Erythroblast (primary cell): ENCODE measurements around the gene SYDE1.

Experiments used
- DNase-seq, 2 experiments: peaks; one replicate each; lab custom pipeline; 2025; lab: John Stamatoyannopoulos, UW
- GATA1 ChIP-seq: IDR thresholded peaks from 2 replicates; pipeline ENCODE4 v1.6.1; 2011; ENCODE audit warnings: low read depth, mild to moderate bottlenecking, control low read depth, low read length, moderate library complexity
- POLR2A ChIP-seq: IDR thresholded peaks from 2 replicates; pipeline ENCODE4 v1.6.1; 2011; ENCODE audit warnings: mild to moderate bottlenecking, low read length

The SYDE1 gene

GRCh38 chr19:15115080-15115479, 7.9 kb downstream of the SYDE1 start:
- TF ChIP-seq GATA1 (no peak), POLR2A (no peak)
- no peak for DNase-seq

- TF ChIP-seq POLR2A (no peak), GATA1 (no peak)
- no peak for DNase-seq
Observed at GRCh38 chr19:15115762-15116615, 8.8 kb downstream of the SYDE1 start.

- no peak for DNase-seq
Observed at GRCh38 chr19:15116856-15117255, 9.7 kb downstream of the SYDE1 start.

GRCh38 chr19:15118248-15118647, 11.0 kb downstream of the SYDE1 start:
- DNase-seq = no peak
- TF ChIP-seq GATA1 = no peak
- TF ChIP-seq POLR2A = no peak

More at GRCh38 chr19:15116856-15117255, 9.7 kb downstream of the SYDE1 start:
- TF ChIP-seq GATA1 (no peak), POLR2A (no peak)

- no peak for DNase-seq
- TF ChIP-seq GATA1 (no peak), POLR2A (no peak)
Observed at GRCh38 chr19:15118789-15119494, 11.7 kb downstream of the SYDE1 start.

- no peak for TF ChIP-seq POLR2A
- TF ChIP-seq GATA1 = no peak
- no peak for DNase-seq
Observed at GRCh38 chr19:15120135-15121026, 13.2 kb downstream of the SYDE1 start.

GRCh38 chr19:15122331-15123030, 15.3 kb downstream of the SYDE1 start:
- no peak for TF ChIP-seq POLR2A
- TF ChIP-seq GATA1 = no peak

GRCh38 chr19:15123031-15123890, 16.1 kb downstream of the SYDE1 start:
- no peak for DNase-seq
- TF ChIP-seq POLR2A = no peak
- TF ChIP-seq GATA1 = no peak

More at GRCh38 chr19:15122331-15123030, 15.3 kb downstream of the SYDE1 start:
- no peak for DNase-seq

- DNase-seq = no peak
- TF ChIP-seq GATA1 (no peak), POLR2A (no peak)
Observed at GRCh38 chr19:15123900-15124299, 16.7 kb downstream of the SYDE1 start.

- DNase-seq = no peak
- TF ChIP-seq GATA1 (no peak), POLR2A (no peak)
Observed at GRCh38 chr19:15124572-15125231, 17.5 kb downstream of the SYDE1 start.

- peak; percentile 98 to 99 for DNase-seq
- TF ChIP-seq GATA1 = no peak
- peak; percentile 52 for TF ChIP-seq POLR2A
Observed at GRCh38 chr19:15125232-15126067, 18.2 kb downstream of the SYDE1 start.
